HG03457 (cell line): ENCODE data around the gene STX8.
A peak's percentile ranks its signal among the peaks of the same experiment; 100 is the strongest.
"Not testable (repeated sequence)": the region's sequence is repeated elsewhere in the genome, so short reads cannot be mapped to it uniquely, and the experiment has no call there.

Experiments
- ATAC-seq: cut with Tn5 transposase; IDR thresholded peaks from one replicate; pipeline ENCODE4 v1.9.1; 2021; ENCODE audit warnings: moderate number of reproducible peaks; ENCODE audit not compliant: unreplicated experiment

Gene STX8

GRCh38 chr17:9406046-9406606, 169.5 kb downstream of the STX8 start:
- ATAC-seq = no peak

GRCh38 chr17:9403257-9403656, 172.4 kb downstream of the STX8 start:
- ATAC-seq = no peak

GRCh38 chr17:9402590-9403199, 172.9 kb downstream of the STX8 start:
- ATAC-seq = no peak

GRCh38 chr17:9401434-9401833, 174.2 kb downstream of the STX8 start:
- ATAC-seq = no peak

GRCh38 chr17:9389111-9389527, 186.5 kb downstream of the STX8 start:
- ATAC-seq = peak; percentile 86

- ATAC-seq = no peak
Measured at GRCh38 chr17:9386401-9386800, 189.2 kb downstream of the STX8 start.

GRCh38 chr17:9383826-9384225, 191.8 kb downstream of the STX8 start:
- ATAC-seq = no peak

- ATAC-seq = no peak
Measured at GRCh38 chr17:9382626-9383025, 193.0 kb downstream of the STX8 start.

- no peak for ATAC-seq
Measured at GRCh38 chr17:9381068-9381467, 194.6 kb downstream of the STX8 start.

- no peak for ATAC-seq
Measured at GRCh38 chr17:9380361-9380760, 195.3 kb downstream of the STX8 start.

- ATAC-seq = not testable (repeated sequence)
Measured at GRCh38 chr17:9376177-9376576, 199.4 kb downstream of the STX8 start.

- no peak for ATAC-seq
Measured at GRCh38 chr17:9371019-9371418, 204.6 kb downstream of the STX8 start.

- ATAC-seq = no peak
Measured at GRCh38 chr17:9370467-9370866, 205.2 kb downstream of the STX8 start.

GRCh38 chr17:9368631-9369030, 207.0 kb downstream of the STX8 start:
- ATAC-seq = no peak

- ATAC-seq = no peak
Measured at GRCh38 chr17:9367156-9367555, 208.5 kb downstream of the STX8 start.

GRCh38 chr17:9364837-9365430, 210.7 kb downstream of the STX8 start:
- no peak for ATAC-seq

- no peak for ATAC-seq
Measured at GRCh38 chr17:9363440-9364350, 211.9 kb downstream of the STX8 start.

- no peak for ATAC-seq
Measured at GRCh38 chr17:9361188-9361955, 214.2 kb downstream of the STX8 start.

GRCh38 chr17:9360677-9361081, 214.9 kb downstream of the STX8 start:
- no peak for ATAC-seq

- no peak for ATAC-seq
Measured at GRCh38 chr17:9356488-9356911, 219.1 kb downstream of the STX8 start.

GRCh38 chr17:9355846-9356245, 219.8 kb downstream of the STX8 start:
- no peak for ATAC-seq
